ENCODE measurements around the gene PLSCR4.

The PLSCR4 gene

GRCh38 chr3:146160321-146160963 lies 90.5 kb downstream of the PLSCR4 start:
- DNase-seq: peak; percentile 22

DNA sequence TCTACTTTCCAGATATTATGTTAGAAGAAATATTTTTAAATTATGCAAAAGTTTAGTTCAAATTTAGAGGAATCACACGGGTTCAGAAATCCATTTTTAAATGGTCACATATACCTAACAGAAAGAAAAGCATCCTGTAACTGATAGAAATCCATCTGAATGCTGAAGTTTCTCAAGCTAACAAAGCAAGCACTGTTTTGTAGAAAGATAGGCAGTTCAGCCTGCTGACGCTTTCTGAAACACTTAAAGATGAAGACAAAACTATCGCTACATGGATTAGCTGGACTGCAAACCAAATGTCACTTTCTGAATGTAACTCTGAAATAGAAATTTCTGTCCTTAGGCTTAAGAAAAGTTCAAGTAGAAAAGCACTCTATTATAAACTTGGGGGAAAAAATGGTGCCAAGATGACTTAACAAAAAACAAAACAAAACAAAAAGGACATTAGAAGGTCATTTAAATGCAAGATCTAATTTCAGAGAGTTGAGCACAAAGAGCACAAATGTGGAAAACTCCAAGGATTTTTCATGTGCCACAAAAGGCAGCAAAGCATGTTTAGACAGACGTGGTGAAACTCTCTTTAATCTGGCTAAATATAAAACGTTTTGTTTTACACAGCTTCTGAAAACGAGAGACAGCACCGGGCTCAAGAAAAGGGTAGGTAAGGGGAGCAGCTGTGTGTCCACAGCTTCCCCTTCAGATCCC lies 91.1 kb downstream of the PLSCR4 start:
- DNase-seq: no peak

DNA sequence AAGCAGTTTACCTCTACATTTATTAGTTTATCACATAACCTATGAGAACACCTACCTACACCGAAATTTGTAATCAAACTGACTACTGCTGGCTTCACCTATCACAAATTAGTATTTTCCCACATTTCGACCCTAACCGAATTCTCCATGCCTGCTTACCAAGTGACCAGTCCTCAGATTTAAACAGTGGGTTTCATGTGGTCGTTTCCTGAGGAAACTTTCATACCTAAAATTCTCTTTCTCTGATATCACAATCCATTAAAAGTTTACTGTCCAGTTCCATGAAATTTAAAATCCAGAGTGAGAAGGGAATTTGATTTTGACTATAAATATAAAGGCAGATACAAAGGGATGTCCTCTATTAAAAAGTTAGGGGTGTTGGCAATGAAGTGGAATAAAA lies 91.9 kb downstream of the PLSCR4 start:
- no peak for DNase-seq

- DNase-seq: no peak
Measured at GRCh38 chr3:146157325-146158060, 93.4 kb downstream of the PLSCR4 start.

- DNase-seq: no peak
Measured at GRCh38 chr3:146156666-146157314, 94.1 kb downstream of the PLSCR4 start.

DNA sequence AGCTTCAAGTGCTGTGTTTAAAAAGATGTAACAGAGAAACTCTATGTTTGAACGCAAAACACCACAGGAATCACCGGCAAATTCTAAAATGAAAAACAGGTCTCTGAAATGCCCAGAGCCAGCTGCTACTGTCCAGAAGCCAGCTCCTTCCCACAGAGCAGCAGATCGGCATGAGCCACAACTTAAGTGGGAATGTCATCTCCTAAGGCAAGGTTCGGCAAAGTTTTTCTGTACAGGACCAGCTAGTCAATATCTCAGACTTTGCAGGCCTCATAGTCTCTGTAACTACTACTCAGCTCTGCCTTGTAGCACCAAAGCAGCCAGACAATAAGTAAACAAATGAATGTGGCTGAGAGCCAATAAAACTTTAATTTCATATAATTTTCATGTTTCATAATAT lies 94.8 kb downstream of the PLSCR4 start:
- DNase-seq: no peak

DNA sequence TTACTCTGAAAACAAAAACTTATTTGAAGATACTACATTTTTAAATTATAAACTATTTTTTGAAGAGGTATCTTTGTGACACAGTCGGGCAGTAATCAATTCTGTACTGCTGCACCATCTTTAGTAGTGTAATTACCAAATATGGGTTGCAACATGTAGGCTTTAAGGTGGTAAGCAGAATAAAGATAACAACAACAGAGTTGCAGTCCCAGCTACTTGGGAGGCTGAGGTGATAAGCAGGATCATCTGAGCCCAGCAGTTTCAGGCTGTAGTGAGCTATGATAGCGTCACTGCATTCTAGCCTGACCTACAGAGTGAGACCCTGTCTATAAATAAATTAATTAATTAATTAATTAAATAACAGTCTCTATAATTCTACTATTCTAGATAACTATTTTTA lies 95.9 kb downstream of the PLSCR4 start:
- no peak for DNase-seq

DNA sequence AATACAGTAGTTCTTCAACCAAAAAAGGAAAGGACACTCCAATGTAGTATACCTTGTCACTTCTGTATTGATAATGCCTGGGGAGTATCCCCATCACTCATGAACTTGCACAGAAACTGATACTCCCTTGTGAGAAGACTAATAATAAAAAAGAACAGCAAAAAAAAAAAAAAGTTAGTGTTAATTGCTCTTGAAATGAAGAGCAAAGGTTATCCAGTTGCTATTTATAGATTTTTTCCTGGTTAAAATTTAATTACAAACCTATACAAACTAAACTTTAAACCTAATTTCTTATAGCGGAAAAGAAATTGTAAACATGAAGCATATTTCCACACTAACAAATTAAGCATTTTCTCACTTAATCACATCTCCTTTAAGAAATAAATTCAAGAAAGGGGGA lies 96.6 kb downstream of the PLSCR4 start:
- no peak for DNase-seq

- no peak for DNase-seq
Measured at GRCh38 chr3:146153429-146153828, 97.5 kb downstream of the PLSCR4 start.

DNA sequence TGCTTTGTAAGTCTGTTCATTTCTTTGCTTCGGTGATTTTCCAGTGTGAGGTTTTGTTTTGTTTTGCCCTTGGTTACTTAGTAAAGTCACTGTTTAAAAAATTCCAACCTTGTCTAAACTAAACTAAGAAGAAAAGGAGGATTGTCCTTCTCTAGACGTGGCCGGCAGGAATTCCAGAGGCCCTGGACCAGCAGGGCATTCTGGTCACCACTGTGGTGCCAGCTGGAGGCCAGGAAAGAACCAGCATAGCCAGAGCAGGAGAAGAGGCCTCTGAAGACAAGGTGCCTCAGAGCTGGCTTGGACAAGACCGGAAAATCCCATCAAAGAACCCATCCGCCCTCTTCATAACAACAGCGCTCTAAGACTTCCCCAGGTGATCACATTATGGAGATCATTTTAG lies 98.1 kb downstream of the PLSCR4 start:
- no peak for DNase-seq

DNA sequence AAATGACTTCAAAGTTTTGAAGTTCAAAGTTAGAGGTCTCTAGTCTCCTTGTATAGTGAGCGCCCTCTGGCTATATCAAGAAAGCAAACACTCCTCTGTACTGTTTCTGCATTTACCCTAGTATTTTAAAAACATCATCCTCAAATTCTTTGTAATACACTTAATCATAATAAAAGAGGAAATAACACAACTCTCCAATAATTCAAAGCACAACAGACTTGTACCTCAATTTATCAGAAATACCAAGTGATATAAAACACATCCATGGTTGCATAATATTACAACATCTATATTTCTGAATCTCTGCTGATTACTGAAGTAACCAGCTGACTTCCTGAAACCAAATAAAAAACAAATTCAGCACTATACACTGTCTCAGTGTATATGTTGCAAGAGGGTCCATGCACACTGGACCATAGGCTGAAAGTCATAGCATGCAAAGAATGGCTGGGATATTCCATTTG lies 102.4 kb downstream of the PLSCR4 start:
- no peak for DNase-seq

GRCh38 chr3:146145642-146146041 lies 105.3 kb downstream of the PLSCR4 start:
- no peak for DNase-seq

DNA sequence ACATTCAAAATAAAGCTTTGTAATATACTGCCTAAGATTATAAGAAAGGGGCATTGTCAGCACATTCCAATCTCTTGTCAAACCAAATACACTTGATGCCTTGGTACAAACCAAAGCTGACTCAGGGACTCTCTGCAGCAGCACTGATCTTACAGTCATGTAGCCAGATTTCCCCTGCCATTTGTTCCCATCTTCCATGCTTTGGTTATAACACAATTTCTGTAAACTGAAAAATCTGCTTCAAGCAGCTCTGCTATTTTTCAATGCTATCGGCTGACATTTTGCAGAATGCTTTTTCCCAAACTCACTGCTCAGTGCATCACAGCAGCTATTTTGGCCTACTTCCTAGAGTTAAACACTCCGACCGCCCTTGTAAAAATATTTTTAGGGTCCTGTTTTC lies 108.1 kb downstream of the PLSCR4 start:
- DNase-seq: no peak
